PC-3 (cell line): Measurements from ENCODE around the gene ACTN4. TPM values are rescaled to one million over a fixed set of nuclear protein-coding genes. Genes with fewer than 3 reads are reported as not detected.

ENCODE experiments used
- ATAC-seq: fragments of 200-7000 bp; cut with Tn5 transposase; 2 replicates; pipeline ENCODE4 v1.9.1; 2020; ENCODE audit warnings: mild to moderate bottlenecking, moderate library complexity
- BruUV-seq: library from RNA; stranded (reverse); fragments of 400-500 nt; replicated peaks from 2 replicates; lab custom pipeline; 2021; lab: Mats Ljungman, UMichigan
- CTCF ChIA-PET: fragments of 300-600 bp; sonication (Branson Sonifier 250); formaldehyde crosslinking; loops from one replicate; lab custom pipeline; 2022; ENCODE audit warnings: antibody characterized with exemption; lab: Charles Lee
- POLR2A ChIA-PET: fragments of 300-600 bp; sonication (Branson Sonifier 250); formaldehyde crosslinking; loops from one replicate; lab custom pipeline; 2022; ENCODE audit warnings: antibody characterized with exemption; ENCODE audit not compliant: unreplicated experiment; lab: Charles Lee
- DNase-seq: peaks from one replicate; pipeline ENCODE4 v3.0.0-alpha.2; 2015
- H2AFZ ChIP-seq: fragments of 300-600 bp; sonication (generic); 2 replicates; pipeline ENCODE4 v1.6.0; 2016; ENCODE audit warnings: antibody characterized with exemption, low read length
- H3F3A ChIP-seq: fragments of 300-600 bp; sonication (generic); one replicate; pipeline ENCODE4 v1.6.0; 2017; ENCODE audit warnings: antibody characterized with exemption, low read length, control low read depth, mild to moderate bottlenecking; ENCODE audit not compliant: unreplicated experiment
- H3K27ac ChIP-seq: fragments of 300-600 bp; sonication (generic); 2 replicates; pipeline ENCODE4 v1.5.1; 2016; ENCODE audit warnings: mild to moderate bottlenecking, low read length
- H3K27me3 ChIP-seq: fragments of 300-600 bp; sonication (generic); 2 replicates; pipeline ENCODE4 v1.6.1; 2016; ENCODE audit warnings: low read length, mixed read lengths
- H3K36me3 ChIP-seq: fragments of 300-600 bp; sonication (generic); 2 replicates; pipeline ENCODE4 v1.6.1; 2016; ENCODE audit warnings: low read depth, mixed run types, low read length, mixed read lengths
- H3K4me1 ChIP-seq: fragments of 300-600 bp; sonication (generic); 2 replicates; pipeline ENCODE4 v1.5.1; 2016; ENCODE audit warnings: low read length; ENCODE audit not compliant: insufficient read depth
- H3K4me2 ChIP-seq: fragments of 300-600 bp; sonication (generic); 2 replicates; pipeline ENCODE4 v1.6.0; 2016; ENCODE audit warnings: low read length
- H3K4me3 ChIP-seq: fragments of 300-600 bp; sonication (generic); 2 replicates; pipeline ENCODE4 v1.5.1; 2016; ENCODE audit warnings: mild to moderate bottlenecking, low read length, mixed read lengths
- H3K79me2 ChIP-seq: fragments of 300-600 bp; sonication (generic); 2 replicates; pipeline ENCODE4 v1.6.1; 2017; ENCODE audit warnings: low read length, mixed read lengths
- H3K9ac ChIP-seq: fragments of 300-600 bp; sonication (generic); 2 replicates; pipeline ENCODE4 v1.6.0; 2016; ENCODE audit warnings: mild to moderate bottlenecking, low read length
- H3K9me2 ChIP-seq: fragments of 300-600 bp; sonication (generic); replicated peaks from 2 replicates; pipeline ENCODE4 v1.6.1; 2016; ENCODE audit warnings: mixed run types, low read length, mixed read lengths
- H3K9me3 ChIP-seq: fragments of 300-600 bp; sonication (generic); 2 replicates; pipeline ENCODE4 v1.6.1; 2016; ENCODE audit warnings: low read length, mixed read lengths
- H4K20me1 ChIP-seq: fragments of 300-600 bp; sonication (generic); 2 replicates; pipeline ENCODE4 v1.6.1; 2016; ENCODE audit warnings: low read length, mixed read lengths
- CTCF ChIP-seq: fragments of 300-600 bp; sonication (generic); conservative IDR thresholded peaks from 2 replicates; pipeline ENCODE4 v1.5.1; 2017; ENCODE audit warnings: antibody characterized with exemption, low read depth, mild to moderate bottlenecking, low read length
- EZH2 ChIP-seq: fragments of 300-600 bp; sonication (generic); IDR thresholded peaks from one replicate; pipeline ENCODE4 v1.6.1; 2017; ENCODE audit warnings: antibody characterized with exemption, mild to moderate bottlenecking, low read length; ENCODE audit not compliant: unreplicated experiment
- EZH2phosphoT487 ChIP-seq: fragments of 300-600 bp; sonication (generic); IDR thresholded peaks from 2 replicates; pipeline ENCODE4 v1.6.1; 2018; ENCODE audit warnings: mild to moderate bottlenecking, antibody characterized with exemption, low read length, borderline replicate concordance
- intact Hi-C: fragments of 100-400 bp; cut with micrococcal nuclease; formaldehyde crosslinking; loops from 2 replicates; pipeline ENCODE4 v1.9.0; 2023
- total RNA-seq: library from RNA; depleted of rRNA; stranded (reverse); fragments of >200 nt; gene quantifications from 2 replicates; pipeline ENCODE4 v1.2.3, GENCODE V29; 2014

Gene ACTN4
- total RNA-seq, 1 experiment from 2014 or later = 397 TPM

- BruUV-seq = no TSS peak
- H3K4me3 ChIP-seq = no peak overlapping the region
- no peak for DNase-seq
- peaks cover 94% of the 10 kb centered on the region for H3K4me1 ChIP-seq
- H4K20me1 ChIP-seq = peaks cover 43% of the 10 kb centered on the region
- H3K27me3 ChIP-seq = no peaks in the 10 kb centered on the region
- H3F3A ChIP-seq = peaks cover 15% of the 10 kb centered on the region
- peaks cover 39% of the 10 kb centered on the region for H3K36me3 ChIP-seq
- no peaks in the 10 kb centered on the region for H3K9me2 ChIP-seq
- no peaks in the 10 kb centered on the region for H3K9me3 ChIP-seq
- H3K4me2 ChIP-seq = peak overlapping the region; percentile 34; the same call in 1 of the 2 replicates
- ATAC-seq = no peak
- TF ChIP-seq CTCF = no peak
- TF ChIP-seq EZH2 = no peak
- TF ChIP-seq EZH2phosphoT487 = no peak
- peak overlapping the region; percentile 99 for H3K27ac ChIP-seq
- POLR2A ChIA-PET = interaction anchor here (0.7 kb wide), 1 partner anchor 260 kb away, joined by 3 read pairs; the partner anchor contains the start of gene FAM98C
- peaks cover 96% of the 10 kb centered on the region for H3K79me2 ChIP-seq
- intact Hi-C loops = no loop called here
- no peak overlapping the region for H3K9ac ChIP-seq
- CTCF ChIA-PET = no interaction called here
- H2AFZ ChIP-seq = no peak overlapping the region
Observed at GRCh38 chr19:38662537-38663155, 15.2 kb downstream of the ACTN4 start.

- Histone ChIP-seq H3F3A (peaks cover 13% of the 10 kb centered on the region), H3K9me3 (no peaks in the 10 kb centered on the region), H3K4me2 (no peak overlapping the region), H3K27me3 (no peaks in the 10 kb centered on the region), H3K36me3 (peaks cover 43% of the 10 kb centered on the region), H3K27ac (no peak overlapping the region), H3K9me2 (no peaks in the 10 kb centered on the region), H3K79me2 (peaks cover 98% of the 10 kb centered on the region), H2AFZ (no peak overlapping the region), H3K4me3 (no peak overlapping the region), H3K9ac (no peak overlapping the region), H3K4me1 (peaks cover 94% of the 10 kb centered on the region), H4K20me1 (peaks cover 48% of the 10 kb centered on the region)
- no TSS peak for BruUV-seq
- no peak for ATAC-seq
- ChIA-PET CTCF (no interaction called here), POLR2A (no interaction called here)
- intact Hi-C loops = no loop called here
- no peak for DNase-seq
- TF ChIP-seq EZH2phosphoT487 = no peak
- no peak for TF ChIP-seq EZH2
- no peak for TF ChIP-seq CTCF
Observed at GRCh38 chr19:38663156-38663651, 15.8 kb downstream of the ACTN4 start.

- Histone ChIP-seq H3K4me1 (peaks cover 94% of the 10 kb centered on the region), H3K9me3 (no peaks in the 10 kb centered on the region), H4K20me1 (peaks cover 54% of the 10 kb centered on the region), H3K4me3 (no peak overlapping the region), H3K79me2 (peaks cover 100% of the 10 kb centered on the region), H3K27ac (0 out of 2 replicates have a peak overlapping the region, but pooled peaks have one; percentile 76), H3K4me2 (peak overlapping the region; percentile 59; the same call in 1 of the 2 replicates), H2AFZ (no peak overlapping the region), H3K9ac (no peak overlapping the region), H3K9me2 (no peaks in the 10 kb centered on the region), H3K36me3 (peaks cover 49% of the 10 kb centered on the region), H3F3A (peaks cover 10% of the 10 kb centered on the region), H3K27me3 (no peaks in the 10 kb centered on the region)
- TF ChIP-seq EZH2phosphoT487 (no peak), CTCF (no peak), EZH2 (no peak)
- intact Hi-C loops = no loop called here
- CTCF ChIA-PET = no interaction called here
- DNase-seq (no peak), ATAC-seq (no peak)
- BruUV-seq = no TSS peak
- POLR2A ChIA-PET = no interaction called here
Observed at GRCh38 chr19:38663957-38664502, 16.6 kb downstream of the ACTN4 start.
